SH-SY5Y (cell line): ENCODE results near the gene TEPSIN.

Experiments used
- GATA2 ChIP-seq: IDR thresholded peaks from 2 replicates; pipeline ENCODE4 v1.6.1; 2011; ENCODE audit warnings: mild to moderate bottlenecking, low read depth, low read length
- GATA3 ChIP-seq: IDR thresholded peaks from 2 replicates; pipeline ENCODE4 v1.6.1; 2011; ENCODE audit warnings: low read depth, mild to moderate bottlenecking, low read length, moderate library complexity

DNA sequence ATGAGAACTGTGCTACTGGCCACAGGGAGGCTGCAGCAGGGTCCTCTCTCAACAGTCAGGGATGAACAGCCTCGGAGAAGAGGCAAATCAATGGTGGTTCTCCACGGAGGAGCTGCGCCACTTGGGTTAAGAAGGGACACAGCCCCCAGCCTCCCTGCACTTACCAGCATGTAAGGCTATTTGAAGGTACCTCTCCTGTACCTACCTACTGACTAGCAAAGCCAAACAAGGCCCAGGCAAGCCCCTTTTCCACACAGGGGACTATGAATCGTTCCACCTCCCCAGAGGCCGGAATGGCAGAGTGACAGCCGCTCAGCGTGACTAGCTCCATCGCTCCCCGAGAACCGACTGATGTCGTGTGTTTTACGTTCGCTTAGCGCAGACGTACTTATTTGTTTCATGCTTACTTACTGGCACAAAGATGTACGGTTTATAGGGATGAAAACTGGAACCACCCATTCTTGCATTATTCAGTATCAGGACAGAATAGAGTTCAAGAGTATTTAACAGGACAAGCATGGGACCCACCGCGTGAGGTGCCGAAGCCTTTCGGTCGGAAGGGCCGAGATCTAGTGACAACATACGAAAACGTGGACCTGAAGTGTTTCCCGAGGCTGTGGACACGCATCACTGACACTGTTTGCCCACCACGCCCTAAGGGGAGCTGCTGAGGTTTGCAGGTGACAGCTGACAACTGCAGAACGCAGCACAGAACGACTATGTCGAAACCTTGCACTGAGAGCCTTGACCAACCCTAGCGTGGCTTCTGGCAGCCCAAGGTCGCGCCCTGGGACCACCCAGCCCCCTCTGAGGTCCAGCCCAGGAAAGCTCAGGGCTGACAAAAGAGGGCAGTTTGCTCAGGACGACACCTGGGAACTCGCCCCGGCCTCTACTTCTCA is 1.0 kb downstream of the TEPSIN start:
- TF ChIP-seq GATA2: no peak
- no peak for TF ChIP-seq GATA3
